ENCODE results near the gene GMPPA.

Gene GMPPA

DNA sequence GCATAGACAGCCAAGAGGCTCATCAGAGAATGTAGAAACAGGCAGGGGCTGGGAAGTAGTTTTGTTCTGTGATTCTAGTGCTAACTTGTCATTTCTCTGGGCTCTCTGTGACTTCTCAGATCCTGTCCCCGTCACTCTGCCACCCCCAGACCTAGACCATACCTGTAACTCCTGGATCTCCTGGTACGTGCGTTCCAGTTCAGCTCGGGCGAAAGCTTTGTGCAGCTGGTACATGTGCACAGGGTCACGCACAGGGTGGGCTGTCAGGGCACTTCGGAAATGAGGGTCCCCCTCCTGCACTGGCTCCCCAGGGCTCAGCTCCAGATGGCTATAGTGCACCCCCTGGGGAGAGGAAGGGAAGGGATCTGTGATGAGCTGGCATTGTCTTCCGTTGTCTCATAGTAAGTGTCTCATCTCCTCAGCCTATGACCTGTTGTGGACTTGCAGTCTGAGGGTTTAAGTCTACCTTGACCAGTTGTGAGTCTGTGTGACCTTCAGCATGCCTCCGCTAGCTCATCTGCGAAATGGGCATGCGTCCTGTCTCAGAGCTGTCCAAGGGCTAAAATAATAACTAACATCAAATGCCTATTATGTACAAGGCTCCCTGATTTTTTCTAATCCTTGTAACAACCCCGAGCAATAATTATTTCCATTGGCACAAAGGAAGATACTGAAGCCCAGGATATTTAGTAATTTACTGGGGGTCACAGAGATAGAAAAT, 42.3 kb downstream of the GMPPA start:
- DNase-seq (ENCODE audit: low read depth) = no peak

DNA sequence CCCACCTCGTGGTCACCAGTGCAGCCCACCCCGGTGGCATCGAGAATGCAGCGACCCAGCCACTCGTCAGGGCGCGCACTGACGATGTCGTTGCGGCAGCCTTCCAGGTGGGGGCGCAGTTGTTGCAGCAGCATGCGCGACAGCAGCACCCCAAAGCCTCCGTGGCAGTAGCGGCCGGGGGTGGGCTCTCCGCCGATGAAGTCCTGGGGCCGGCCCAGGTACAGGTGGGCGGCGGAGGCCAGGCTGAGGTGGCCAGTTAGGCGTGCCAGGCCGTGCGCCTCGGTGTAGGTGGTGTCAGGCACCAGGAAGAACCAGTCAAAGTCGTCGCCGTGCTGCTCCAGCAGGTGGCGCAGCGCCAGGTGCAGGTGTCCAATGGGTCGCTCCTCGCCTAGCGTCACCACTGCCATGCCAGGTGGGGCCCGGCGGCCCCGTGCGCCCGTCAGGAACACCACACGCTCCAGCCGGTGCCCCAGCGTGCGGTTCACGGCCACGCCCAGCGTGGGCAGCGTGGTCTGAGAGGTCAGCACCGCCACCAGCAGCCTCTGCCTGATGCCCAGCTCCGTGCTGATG, 43.0 kb downstream of the GMPPA start:
- DNase-seq (ENCODE audit: low read depth) = peak; percentile 67

DNA sequence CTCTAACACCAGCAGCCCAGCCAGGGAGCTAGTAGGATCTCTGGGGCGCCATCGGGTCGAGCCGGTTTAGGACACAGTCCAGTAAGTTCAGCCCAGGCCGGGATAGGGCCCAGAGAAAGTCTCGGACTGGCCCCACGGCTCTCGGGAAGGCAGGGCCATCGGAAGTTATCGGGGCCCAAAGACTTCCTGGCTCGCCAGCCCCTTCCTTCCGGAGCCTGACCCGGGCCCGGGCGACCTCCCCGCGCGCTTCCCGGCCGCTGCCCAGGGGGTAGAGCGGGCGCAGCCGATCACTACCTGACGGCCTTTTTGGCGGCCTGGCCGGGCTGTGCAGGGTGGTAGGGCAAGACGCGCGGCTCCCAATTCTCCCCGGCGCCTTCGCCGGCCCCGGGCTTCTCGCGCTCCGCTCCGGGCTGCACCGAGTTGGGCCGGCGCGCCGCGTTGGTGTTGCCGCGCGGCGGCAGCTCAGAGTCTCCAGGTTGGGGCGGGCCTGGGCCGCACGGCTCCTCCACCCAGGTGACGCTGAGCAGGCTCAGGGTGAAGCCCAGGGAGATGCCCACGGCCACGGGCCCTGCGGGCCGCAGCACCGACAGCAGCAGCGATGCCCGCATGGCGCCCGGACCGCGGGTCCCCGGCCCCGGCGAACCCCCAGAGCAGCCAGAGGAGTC, 44.4 kb downstream of the GMPPA start:
- DNase-seq (ENCODE audit: low read depth) = no peak

DNA sequence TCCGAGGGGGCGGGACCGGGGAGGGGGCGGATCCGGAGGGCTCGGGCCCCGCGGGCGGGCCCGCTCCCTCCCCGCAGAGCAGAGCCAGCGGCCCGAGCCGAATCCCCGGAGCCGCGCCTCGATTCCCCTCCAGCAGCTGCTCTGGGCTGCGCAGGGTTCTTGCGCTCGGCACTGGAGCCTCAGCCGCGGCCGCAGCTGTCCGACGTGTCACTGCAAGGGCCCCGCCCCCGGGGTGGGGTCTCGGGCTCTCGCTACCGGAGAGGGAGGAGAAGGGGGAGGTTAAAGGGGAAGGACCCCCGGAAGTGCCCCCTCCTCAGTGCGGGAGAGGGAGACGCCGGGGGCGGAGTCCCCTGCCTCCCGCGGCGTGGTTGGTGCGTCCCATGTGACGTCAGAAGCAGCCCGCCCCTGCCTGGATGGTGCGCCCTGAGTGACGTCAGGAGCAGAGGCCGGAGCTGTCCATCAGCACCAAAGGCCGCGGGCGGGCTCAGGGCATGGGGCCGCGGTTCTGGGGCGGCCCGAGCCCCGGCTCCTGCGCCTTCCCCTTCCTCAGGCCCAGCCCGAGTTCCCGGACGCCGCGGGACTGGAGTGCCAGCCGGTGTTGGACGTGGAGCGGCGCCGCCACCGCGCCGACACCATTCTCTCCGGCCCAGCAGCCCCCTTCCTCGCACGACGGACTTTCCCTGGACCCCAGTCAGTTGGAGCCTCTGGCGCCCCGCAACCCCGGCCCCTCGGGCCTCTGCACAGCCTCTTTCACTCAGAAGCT, 45.1 kb downstream of the GMPPA start, which contains the start of the genes CHPF and TMEM198:
TSS of gene CHPF (minus strand) at position 214 of the 763 bp plus-strand sequence. CDS start 271 bp downstream, outside the sequence.
TSS of gene TMEM198 (plus strand) at position 433 of the 763 bp plus-strand sequence. CDS start 700 bp downstream, outside the sequence.
- peak; percentile 79 for DNase-seq (ENCODE audit: low read depth)

DNA sequence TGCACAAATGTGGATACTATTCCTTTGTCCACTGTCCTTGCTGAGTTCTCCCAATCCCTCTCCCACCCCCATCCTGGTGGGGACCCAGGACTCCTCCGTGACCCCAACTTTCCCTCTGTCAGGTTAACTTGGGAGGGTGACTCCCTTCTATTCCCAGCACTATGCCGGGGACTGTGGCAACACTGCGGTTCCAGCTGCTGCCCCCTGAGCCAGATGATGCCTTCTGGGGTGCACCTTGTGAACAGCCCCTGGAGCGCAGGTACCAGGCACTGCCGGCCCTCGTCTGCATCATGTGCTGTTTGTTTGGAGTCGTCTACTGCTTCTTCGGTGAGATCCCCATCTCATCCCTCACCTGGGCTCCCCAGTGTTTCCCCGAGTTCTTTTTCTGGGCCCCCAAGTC, 45.9 kb downstream of the GMPPA start:
- DNase-seq (ENCODE audit: low read depth) = no peak

DNA sequence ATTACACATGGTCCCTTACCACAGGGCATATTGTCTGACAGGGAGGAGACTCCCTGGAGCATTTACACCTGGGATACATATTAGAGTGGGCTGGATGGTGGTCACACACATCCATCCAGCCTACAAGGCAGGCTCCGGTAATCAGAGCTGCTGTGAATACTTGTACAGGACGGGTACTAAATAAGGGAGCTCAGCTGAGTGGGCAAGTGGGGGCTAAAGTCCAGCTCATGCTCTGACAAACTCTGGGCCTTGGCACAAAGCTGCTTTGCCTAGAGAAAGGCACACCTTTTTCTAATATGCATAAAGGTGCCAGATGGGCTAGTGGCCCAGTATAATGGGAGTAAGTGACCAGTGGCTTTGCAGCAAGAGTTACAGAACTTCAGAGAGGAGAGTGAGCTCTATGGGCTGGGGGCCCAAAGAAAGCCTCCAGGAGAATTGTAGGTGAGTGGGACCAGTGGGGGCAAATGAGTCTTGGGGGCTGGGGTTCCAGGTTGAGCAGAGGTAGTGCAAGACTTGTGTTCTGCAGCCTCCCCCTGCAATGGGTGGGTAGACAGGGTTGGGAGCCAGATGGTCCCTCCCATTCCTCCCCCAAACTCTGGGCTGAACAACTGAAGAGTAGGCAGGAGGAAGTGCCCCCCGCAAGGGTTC, 46.7 kb downstream of the GMPPA start:
- DNase-seq (ENCODE audit: low read depth) = no peak

DNA sequence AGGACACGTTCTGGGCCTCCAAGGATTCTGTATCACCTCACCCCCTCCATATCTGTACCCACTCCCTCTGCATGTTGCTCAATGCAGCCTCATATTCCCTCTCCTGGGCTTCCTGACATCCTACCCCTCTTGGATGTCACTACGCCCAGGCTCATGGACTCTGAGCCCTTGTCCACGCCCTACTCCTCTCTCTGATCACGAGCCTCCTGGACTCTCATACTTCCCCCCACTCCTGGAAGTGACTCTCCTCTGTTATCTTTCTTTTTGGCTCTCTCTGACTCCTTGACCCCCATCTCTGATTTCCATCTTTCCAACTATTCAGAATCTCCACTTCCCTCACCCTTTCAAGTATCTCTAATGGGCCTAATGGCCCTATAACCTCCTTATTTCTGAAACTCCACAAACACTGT, 47.3 kb downstream of the GMPPA start:
- no peak for DNase-seq (ENCODE audit: low read depth)

DNA sequence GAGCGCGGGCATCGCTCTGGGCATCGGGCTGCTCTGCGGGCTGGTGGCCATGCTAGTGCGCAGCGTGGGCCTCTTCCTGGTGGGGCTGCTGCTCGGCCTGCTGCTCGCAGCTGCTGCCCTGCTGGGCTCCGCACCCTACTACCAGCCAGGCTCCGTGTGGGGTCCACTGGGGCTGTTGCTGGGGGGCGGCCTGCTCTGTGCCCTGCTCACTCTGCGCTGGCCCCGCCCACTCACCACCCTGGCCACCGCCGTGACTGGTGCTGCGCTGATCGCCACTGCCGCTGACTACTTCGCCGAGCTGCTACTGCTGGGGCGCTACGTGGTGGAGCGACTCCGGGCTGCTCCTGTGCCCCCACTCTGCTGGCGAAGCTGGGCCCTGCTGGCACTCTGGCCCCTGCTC, 48.9 kb downstream of the GMPPA start:
- DNase-seq (ENCODE audit: low read depth) = no peak

DNA sequence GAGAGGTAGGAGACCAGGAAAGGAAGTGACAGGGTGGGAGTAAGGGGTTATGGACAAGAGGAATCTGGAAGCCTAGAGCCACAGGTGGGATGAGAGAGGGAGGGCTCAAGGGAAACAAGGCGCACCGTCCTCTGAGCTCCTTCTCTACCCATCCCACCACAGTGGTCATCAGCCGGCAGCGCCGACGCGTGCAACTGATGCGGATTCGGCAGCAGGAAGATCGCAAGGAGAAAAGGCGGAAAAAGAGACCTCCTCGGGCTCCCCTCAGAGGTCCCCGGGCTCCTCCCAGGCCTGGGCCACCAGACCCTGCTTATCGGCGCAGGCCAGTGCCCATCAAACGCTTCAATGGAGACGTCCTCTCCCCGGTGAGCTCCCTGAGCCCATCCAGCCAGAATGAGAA, 50.3 kb downstream of the GMPPA start:
- no peak for DNase-seq (ENCODE audit: low read depth)

DNA sequence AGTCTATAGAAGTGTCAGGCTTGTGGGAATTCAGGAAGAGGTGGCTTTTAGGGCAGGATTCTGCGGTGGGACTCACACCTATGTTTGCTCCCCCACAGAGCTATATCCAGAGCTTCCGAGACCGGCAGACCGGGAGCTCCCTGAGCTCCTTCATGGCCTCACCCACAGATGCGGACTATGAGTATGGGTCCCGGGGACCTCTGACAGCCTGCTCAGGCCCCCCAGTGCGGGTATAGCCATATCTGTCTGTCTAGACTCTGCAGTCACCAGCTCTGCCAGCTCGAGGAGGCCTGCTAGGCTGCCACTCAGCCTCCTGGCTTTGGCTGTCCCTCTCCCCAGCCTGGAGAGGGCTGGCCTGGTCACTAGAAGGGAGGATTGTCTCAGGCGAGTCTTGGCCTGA, 50.9 kb downstream of the GMPPA start:
- DNase-seq (ENCODE audit: low read depth) = no peak

DNA sequence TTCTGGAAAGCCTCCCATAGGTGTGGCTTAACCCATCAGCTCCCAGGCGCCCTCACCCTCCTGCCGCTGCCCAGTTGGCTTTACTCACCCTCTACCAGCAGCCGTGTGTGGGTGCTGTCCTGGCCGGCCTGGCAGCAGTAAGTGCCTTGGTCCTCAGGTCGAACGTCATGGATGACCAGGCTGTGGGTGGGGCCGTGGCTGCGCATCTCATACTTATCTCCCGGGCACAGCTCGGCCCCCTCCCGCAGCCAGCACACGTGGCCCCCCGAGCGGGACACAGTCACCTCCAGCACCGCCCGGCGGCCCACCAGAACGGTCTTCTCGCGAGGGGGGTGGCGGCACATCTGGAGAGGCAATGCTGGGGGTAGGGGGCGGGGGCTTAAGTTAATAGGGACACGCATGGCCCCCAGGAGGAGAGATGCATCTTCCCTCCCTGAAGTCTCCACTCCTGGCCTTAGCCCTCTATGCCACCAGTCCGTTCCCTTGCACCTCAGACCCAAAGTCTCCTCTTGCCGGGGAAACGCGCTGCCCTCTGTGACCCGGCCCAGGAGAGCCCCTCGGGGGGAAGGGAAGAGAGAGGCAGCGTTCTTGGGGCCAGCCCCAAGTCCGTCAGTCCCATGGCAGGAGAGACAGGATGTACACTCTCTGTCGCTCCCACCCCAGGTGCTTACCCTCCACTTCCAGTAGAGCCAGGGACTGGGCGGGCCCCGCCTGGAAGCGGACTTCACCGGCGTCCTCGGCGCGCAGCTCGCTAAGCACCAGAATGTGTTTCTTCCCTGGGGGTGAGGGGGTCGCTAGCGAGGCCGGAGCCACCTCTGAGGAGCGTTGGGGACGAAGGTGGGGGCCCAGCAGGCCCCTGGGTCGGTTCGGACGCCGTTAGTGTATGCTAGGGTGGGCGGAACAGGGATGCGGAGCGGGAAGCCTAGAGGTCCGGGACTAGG, 53.0 kb downstream of the GMPPA start:
- DNase-seq (ENCODE audit: low read depth) = no peak

DNA sequence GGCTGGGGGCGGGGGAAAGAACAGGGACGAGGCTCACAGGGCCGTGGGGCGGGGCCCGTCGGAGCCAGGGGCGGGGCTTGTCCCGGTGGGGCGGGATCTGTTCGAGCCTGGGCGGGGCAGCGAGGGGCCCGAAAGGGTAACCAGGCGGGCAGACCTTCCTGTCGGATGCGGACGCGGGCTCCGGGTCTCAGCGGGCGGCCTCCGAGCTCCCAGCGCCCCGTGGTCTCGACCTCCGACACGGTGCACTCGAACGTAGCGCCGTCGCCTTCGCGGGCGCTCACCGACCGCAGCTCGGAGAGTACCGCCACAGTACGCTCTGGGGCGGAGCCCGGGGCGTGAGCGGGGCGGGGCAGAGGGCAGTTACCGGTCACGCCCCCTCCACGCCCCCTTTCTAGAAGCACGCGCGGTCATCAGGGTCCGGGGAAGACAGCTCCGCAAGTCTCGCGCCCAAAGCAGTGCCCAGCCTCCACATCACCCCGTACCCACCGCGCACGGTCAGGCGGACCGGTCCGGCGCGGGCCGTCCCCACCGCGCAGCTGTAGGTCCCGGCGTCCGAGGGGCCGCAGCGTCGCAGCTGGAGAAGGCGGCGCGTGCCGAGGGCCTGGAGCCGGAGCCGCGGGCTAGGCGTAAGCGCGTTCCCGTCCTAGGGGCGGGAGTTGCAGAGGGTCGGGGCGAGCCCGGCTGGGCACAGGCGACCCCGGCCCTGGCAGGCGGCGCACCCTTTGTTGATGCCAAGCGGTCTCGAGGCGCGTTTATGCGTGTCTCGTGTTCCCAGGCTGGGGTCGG, 53.9 kb downstream of the GMPPA start:
- peak; percentile 66 for DNase-seq (ENCODE audit: low read depth)

DNA sequence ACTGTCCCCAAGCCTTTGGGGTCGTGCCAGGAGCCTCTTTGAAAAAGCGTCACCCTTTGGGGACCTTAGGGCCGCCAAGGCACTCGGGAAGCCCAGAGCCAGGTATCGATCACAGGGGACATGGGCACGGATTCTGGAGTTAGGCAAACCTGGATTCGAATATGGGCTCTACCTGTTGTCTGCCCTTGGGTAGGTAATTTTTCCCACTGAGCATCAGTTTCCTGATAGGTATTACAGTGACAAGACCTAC, 54.4 kb downstream of the GMPPA start:
- no peak for DNase-seq (ENCODE audit: low read depth)

DNA sequence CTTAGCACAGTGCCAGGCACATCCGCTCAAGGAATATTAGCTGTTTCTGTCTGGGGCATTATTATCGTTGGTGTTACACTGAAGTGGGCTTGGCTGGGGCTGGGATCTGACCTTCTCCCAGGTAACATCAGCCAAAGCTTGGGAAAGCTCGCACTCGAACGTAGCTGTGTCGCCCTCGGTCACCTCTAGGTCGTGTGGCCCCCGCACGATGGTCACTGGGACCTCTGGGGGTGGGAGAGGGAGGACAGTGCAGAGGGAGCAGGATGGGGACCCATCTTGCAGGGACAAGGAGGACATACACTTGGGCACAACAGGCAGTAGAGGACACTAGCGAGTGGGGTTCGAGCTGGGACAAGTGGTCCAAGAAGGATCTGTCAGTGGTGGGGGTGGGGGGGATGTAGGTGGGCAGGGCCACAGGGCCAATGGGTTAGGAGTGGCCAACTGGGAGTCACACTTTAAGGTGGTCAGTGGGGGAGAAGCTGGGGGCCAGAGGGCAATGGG, 54.8 kb downstream of the GMPPA start:
- no peak for DNase-seq (ENCODE audit: low read depth)

DNA sequence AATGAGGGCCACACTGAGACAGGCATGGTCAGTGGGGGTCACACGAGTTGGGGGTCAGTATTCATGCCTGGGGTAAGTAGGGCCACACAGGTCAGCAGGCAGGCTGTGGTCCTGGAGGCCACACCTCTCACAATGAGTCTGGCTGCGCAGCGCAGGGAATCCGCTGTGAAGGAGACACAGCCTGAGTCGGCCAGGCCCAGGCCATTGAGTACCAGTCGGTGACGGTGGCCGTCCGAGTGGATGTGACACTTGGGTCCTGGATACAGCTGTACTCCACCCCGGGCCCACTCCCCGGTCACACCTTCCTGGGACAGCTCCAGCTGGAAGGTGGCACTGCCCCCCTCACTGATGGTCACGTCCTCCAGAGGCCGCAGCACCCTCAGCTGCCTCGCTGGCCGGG, 55.7 kb downstream of the GMPPA start:
- no peak for DNase-seq (ENCODE audit: low read depth)

DNA sequence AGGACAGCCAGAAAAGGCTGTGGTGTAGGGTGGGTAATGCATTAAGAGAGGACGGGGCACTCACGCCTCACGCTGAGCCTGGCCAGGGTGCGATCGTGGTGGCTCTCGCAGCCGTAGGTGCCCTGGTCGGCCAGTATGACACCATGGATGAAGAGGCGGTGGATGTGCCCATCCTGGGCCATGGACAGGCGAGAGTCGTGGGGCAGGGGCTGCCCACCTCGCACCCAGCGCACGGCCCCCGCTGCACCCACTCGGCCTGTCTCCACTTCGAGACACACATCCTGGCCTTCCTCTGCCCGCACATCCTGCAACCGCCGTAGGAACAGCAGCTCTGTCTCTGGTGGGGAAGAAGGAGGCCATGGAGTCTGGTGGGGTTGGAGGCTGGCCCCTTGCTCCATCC, 57.3 kb downstream of the GMPPA start:
- DNase-seq (ENCODE audit: low read depth) = no peak

DNA sequence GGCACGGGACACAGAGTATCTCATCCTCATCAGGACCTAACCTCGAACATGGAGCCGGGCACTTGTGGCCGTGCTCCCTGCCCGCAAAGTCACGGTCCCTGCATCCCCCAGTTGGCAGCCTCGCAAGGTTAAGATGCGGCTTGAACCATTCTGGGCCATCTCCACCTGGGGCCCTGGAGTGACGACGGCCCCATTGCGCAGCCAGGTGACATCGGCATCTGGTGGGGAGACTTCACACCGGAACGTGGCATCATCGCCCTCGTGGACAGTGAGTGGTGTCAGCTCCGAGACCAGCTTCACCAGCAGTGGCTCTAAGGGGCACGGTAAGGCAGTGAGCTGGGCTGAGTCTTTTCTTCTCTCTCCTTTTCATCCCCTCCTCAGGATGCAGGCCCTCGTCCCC, 57.7 kb downstream of the GMPPA start:
- no peak for DNase-seq (ENCODE audit: low read depth)
